Stimulated activated CD8-positive, alpha-beta memory T cell treated with anti-CD3 and anti-CD28 coated beads, Interleukin-4, amount 100 ng/mL, for 48 hours (primary cell): ENCODE results near the gene PHYKPL.
A peak's percentile ranks its signal among the peaks of the same experiment; 100 is the strongest.
"Not testable (repeated sequence)": the region's sequence is repeated elsewhere in the genome, so short reads cannot be mapped to it uniquely, and the experiment has no call there.

ENCODE experiments used
- DNase-seq: peaks from one replicate; pipeline ENCODE4 v3.0.0-alpha.2; 2020

The PHYKPL gene

GRCh38 chr5:178238711-178239592, 6.3 kb upstream of the PHYKPL start:
- peak; percentile 60 for DNase-seq

- DNase-seq, result no peak
Observed at GRCh38 chr5:178238313-178238635, 5.7 kb upstream of the PHYKPL start.

GRCh38 chr5:178237431-178238312, 5.1 kb upstream of the PHYKPL start:
- DNase-seq, result no peak

- no peak for DNase-seq
Observed at GRCh38 chr5:178236679-178237078, 4.1 kb upstream of the PHYKPL start.

GRCh38 chr5:178236126-178236525, 3.5 kb upstream of the PHYKPL start:
- no peak for DNase-seq

GRCh38 chr5:178235588-178235974, 3.0 kb upstream of the PHYKPL start:
- DNase-seq, result no peak

GRCh38 chr5:178234750-178235587, 2.4 kb upstream of the PHYKPL start:
- DNase-seq, result peak; percentile 94

GRCh38 chr5:178234121-178234749, 1.6 kb upstream of the PHYKPL start:
- DNase-seq, result no peak

GRCh38 chr5:178232920-178233429, 373 bp upstream of the PHYKPL start:
- DNase-seq, result no peak

- no peak for DNase-seq
Observed at GRCh38 chr5:178231539-178232123, 971 bp downstream of the PHYKPL start.

GRCh38 chr5:178230879-178231538, 1.6 kb downstream of the PHYKPL start:
- no peak for DNase-seq

- no peak for DNase-seq
Observed at GRCh38 chr5:178229861-178230260, 2.7 kb downstream of the PHYKPL start.

GRCh38 chr5:178229111-178229510, 3.5 kb downstream of the PHYKPL start:
- DNase-seq, result not testable (repeated sequence)

GRCh38 chr5:178228609-178229008, 4.0 kb downstream of the PHYKPL start:
- no peak for DNase-seq

- DNase-seq, result no peak
Observed at GRCh38 chr5:178227929-178228328, 4.7 kb downstream of the PHYKPL start.

- DNase-seq, result no peak
Observed at GRCh38 chr5:178227138-178227659, 5.4 kb downstream of the PHYKPL start.

GRCh38 chr5:178225174-178225573, 7.4 kb downstream of the PHYKPL start:
- no peak for DNase-seq

- DNase-seq, result no peak
Observed at GRCh38 chr5:178224403-178224802, 8.2 kb downstream of the PHYKPL start.

GRCh38 chr5:178223828-178224335, 8.7 kb downstream of the PHYKPL start:
- no peak for DNase-seq

- no peak for DNase-seq
Observed at GRCh38 chr5:178223196-178223773, 9.3 kb downstream of the PHYKPL start.
